Measurements from ENCODE around the gene TOB1. TPM values are rescaled to one million over a fixed set of nuclear protein-coding genes. Genes with fewer than 3 reads are reported as not detected.

Gene TOB1
- total RNA-seq, 3 donors from 2014 or later (not counting 1 experiment from before 2014, with no cell fraction given), result 51.1 to 123 (median 110) TPM

DNA sequence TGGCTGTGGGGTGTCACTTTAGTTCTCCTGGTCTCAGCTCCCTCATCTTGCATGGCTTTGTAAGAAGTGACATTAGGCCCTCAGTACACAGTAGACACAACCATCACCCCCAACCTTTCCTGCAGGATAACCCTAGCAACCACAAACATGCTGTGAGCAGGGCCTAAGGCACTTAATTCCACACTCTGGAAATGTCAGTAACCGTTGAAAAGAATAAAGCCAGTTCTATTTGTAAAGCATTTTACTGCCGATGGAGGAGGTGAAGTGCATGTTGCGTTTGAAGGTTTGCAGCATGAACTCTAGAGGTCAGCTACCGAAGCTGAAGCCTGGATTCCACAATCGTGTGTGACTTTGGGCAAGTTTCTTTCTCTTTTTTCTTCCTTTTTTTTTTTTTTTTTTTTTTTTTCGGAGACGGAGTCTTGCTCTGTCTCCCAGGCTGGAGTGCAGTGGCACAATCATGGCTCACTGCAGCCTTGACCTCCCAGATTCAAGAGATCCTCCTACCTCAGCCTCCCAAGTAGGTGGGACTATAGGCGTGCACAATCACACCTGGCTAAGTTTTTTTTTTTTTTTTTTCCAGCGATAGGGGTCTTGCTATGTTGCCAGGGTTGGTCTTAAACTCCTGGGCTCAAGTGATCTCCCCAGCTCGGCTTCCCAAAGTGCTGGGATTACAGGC is 26.1 kb upstream of the TOB1 start:
- Histone ChIP-seq H3K27ac (ENCODE audit: low read length) (no peak overlapping the region), H3K36me3 (ENCODE audit: control insufficient read depth, insufficient read depth, low read length) (no peaks in the 10 kb centered on the region), H3K4me1 (ENCODE audit: control insufficient read depth, insufficient read depth, low read length) (peaks cover 8% of the 10 kb centered on the region), H3K9me3 (ENCODE audit: control insufficient read depth, insufficient read depth, low read length) (no peaks in the 10 kb centered on the region), H3K27me3 (ENCODE audit: control insufficient read depth, insufficient read depth, low read length) (no peaks in the 10 kb centered on the region), H3K4me3 (ENCODE audit: low read length) (no peak overlapping the region)
- H3K27ac Mint-ChIP-seq, result no peak overlapping the region
- no peak overlapping the region for H3K4me3 Mint-ChIP-seq
- H3K4me1 Mint-ChIP-seq, result peaks cover 1 to 9% of the 10 kb centered on the region in 2 donors
- ATAC-seq, result no peak
- WGBS (ENCODE audit: insufficient coverage), result 95% methylated on average over 10 of the region's 10 CpGs
- intact Hi-C loops (cut with micrococcal nuclease), result no loop called here
- TF ChIP-seq CTCF (IDR thresholded peaks at IDR 0.05), result no peak
- no peak for DNase-seq
- no peaks in the 10 kb centered on the region for H3K36me3 Mint-ChIP-seq
- H3K9me3 Mint-ChIP-seq, result no peaks in the 10 kb centered on the region
- H3K27me3 Mint-ChIP-seq (ENCODE audit: low read depth in 2 of 2), result peaks cover 12 to 13% of the 10 kb centered on the region in 2 donors

- ATAC-seq, result no peak
- peaks cover 7 to 15% of the 10 kb centered on the region in 2 donors for H3K4me1 Mint-ChIP-seq
- intact Hi-C loops (cut with micrococcal nuclease), result no loop called here
Measured at GRCh38 chr17:50891577-50891989, 25.4 kb upstream of the TOB1 start.

DNA sequence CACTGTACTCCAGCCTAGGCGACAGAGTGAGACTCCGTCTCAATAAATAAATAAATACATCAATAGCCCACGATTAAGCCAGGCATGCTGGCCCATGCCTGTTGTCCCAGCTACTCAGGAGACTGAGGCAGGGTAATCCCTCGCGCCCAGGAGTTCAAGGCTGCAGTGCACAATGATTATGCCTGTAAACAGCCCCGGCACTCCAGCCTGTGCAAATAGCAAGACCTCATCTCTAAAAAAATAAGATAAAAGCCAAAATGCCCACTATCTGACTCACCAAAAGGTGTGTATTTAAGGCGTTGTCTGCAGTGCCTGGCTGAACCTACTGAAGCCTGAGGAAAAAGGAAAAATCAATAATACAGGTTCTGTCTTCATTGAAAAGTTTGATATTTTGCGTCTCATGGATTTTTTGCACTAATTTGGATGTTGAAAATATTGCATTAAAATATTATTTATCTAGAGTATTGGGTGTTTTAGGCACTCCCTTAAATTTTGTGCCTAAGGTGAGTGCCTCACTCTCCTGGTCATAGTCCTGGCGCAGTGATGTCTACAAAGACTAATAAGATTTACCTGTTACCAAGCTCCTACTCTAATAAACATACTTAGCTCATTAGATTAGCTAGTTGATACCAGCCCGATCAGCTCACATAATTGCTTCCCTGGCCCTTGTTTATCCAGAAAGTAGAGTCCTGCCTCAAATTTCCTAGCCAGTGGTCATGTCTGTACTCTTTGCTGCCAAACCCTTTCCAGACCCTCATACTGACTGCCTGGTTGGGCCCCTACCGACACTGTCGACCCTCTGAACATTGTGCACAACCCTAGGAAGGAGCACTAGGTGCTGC is 24.7 kb upstream of the TOB1 start:
- intact Hi-C loops (cut with micrococcal nuclease), result no loop called here
- Mint-ChIP-seq H3K36me3 (no peaks in the 10 kb centered on the region), H3K27me3 (ENCODE audit: low read depth in 2 of 2) (peaks cover 8 to 12% of the 10 kb centered on the region in 2 donors), H3K4me1 (peaks cover 7 to 17% of the 10 kb centered on the region in 2 donors), H3K9me3 (no peaks in the 10 kb centered on the region), H3K4me3 (no peak overlapping the region), H3K27ac (no peak overlapping the region)
- Histone ChIP-seq H3K4me1 (ENCODE audit: control insufficient read depth, insufficient read depth, low read length) (peaks cover 11% of the 10 kb centered on the region), H3K9me3 (ENCODE audit: control insufficient read depth, insufficient read depth, low read length) (no peaks in the 10 kb centered on the region), H3K27me3 (ENCODE audit: control insufficient read depth, insufficient read depth, low read length) (no peaks in the 10 kb centered on the region), H3K4me3 (ENCODE audit: low read length) (no peak overlapping the region), H3K36me3 (ENCODE audit: control insufficient read depth, insufficient read depth, low read length) (no peaks in the 10 kb centered on the region), H3K27ac (ENCODE audit: low read length) (no peak overlapping the region)
- no peak for ATAC-seq
- WGBS (ENCODE audit: insufficient coverage), result 88% methylated on average over 12 of the region's 12 CpGs
- DNase-seq, result no peak
- no peak for TF ChIP-seq CTCF (IDR thresholded peaks at IDR 0.05)

More at GRCh38 chr17:50891577-50891989, 25.4 kb upstream of the TOB1 start:
- no peak overlapping the region for H3K27ac ChIP-seq (ENCODE audit: low read length)
- no peak for DNase-seq
- H3K9me3 ChIP-seq (ENCODE audit: control insufficient read depth, insufficient read depth, low read length), result no peaks in the 10 kb centered on the region
- H3K27me3 ChIP-seq (ENCODE audit: control insufficient read depth, insufficient read depth, low read length), result no peaks in the 10 kb centered on the region
- H3K4me3 ChIP-seq (ENCODE audit: low read length), result no peak overlapping the region
- H3K36me3 ChIP-seq (ENCODE audit: control insufficient read depth, insufficient read depth, low read length), result no peaks in the 10 kb centered on the region
- H3K9me3 Mint-ChIP-seq, result no peaks in the 10 kb centered on the region
- no peak overlapping the region for H3K27ac Mint-ChIP-seq
- peaks cover 11% of the 10 kb centered on the region for H3K4me1 ChIP-seq (ENCODE audit: control insufficient read depth, insufficient read depth, low read length)
- H3K36me3 Mint-ChIP-seq, result no peaks in the 10 kb centered on the region
- H3K27me3 Mint-ChIP-seq (ENCODE audit: low read depth in 2 of 2), result peaks cover 8 to 12% of the 10 kb centered on the region in 2 donors
- no peak for TF ChIP-seq CTCF (IDR thresholded peaks at IDR 0.05)
- 95% methylated on average over 4 of the region's 4 CpGs for WGBS (ENCODE audit: insufficient coverage)
- no peak overlapping the region for H3K4me3 Mint-ChIP-seq
